ENCODE measurements around the gene NMNAT2.

Gene NMNAT2

DNA sequence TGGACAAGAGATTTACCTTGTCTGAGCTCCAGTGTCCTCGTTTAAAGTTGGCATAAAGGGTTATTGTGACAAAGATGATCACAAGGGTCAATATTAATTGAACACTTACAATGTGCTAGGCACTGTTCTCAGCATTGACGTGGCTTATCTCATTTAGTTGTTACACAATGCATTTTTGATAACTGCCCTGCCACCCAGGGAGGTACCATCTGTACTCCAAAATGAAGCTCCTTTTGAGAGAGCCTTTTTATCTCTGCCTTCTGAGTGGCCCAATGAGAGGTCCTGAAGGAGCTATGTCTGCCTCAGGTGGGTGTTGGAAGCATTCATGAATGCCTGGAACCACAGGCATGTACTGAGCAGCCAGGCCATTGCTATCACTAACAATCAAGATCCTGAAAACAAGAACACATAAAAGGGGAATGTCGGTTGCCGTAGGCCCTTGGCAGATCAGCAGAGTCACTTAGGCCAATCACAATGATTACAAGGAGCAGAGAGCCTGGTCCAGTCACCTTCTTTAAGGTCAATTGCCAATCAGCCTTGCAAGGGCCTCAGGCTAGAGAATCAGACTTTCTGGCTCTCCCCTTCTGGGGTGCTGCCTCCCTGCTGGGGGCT, 78.5 kb downstream of the NMNAT2 start:
- CTCF ChIA-PET: no interaction called here
- POLR2A ChIA-PET: no interaction called here
- no peak for TF ChIP-seq CTCF (IDR thresholded peaks at IDR 0.05; ENCODE audit: insufficient read depth, low read length, missing control alignments)
- DNase-seq (ENCODE audit: low read depth, low spot score): no peak
- H3K4me3 ChIP-seq (ENCODE audit: low read depth, low read length): no peak overlapping the region

GRCh38 chr1:183331091-183331742, 87.0 kb downstream of the NMNAT2 start:
- ChIA-PET CTCF (interaction anchor here (1.7 kb wide), 1 partner anchor 13 kb away, joined by 6 read pairs; no protein-coding TSS in a partner anchor), POLR2A (no interaction called here)
- H3K4me3 ChIP-seq (ENCODE audit: low read depth, low read length): no peak overlapping the region
- no peak for TF ChIP-seq CTCF (IDR thresholded peaks at IDR 0.05; ENCODE audit: insufficient read depth, low read length, missing control alignments)
- no peak for DNase-seq (ENCODE audit: low read depth, low spot score)

- CTCF ChIA-PET: no interaction called here
- POLR2A ChIA-PET: no interaction called here
- DNase-seq (ENCODE audit: low read depth, low spot score): no peak
These were observed 87.8 kb downstream of the NMNAT2 start for GRCh38 chr1:183330335-183330734.

GRCh38 chr1:183328371-183328770, 89.8 kb downstream of the NMNAT2 start:
- ChIA-PET POLR2A (no interaction called here), CTCF (no interaction called here)
- DNase-seq (ENCODE audit: low read depth, low spot score): no peak
- TF ChIP-seq CTCF (IDR thresholded peaks at IDR 0.05; ENCODE audit: insufficient read depth, low read length, missing control alignments): no peak
- no peak overlapping the region for H3K4me3 ChIP-seq (ENCODE audit: low read depth, low read length)

More at GRCh38 chr1:183330335-183330734, 87.8 kb downstream of the NMNAT2 start:
- no peak for TF ChIP-seq CTCF (IDR thresholded peaks at IDR 0.05; ENCODE audit: insufficient read depth, low read length, missing control alignments)
- no peak overlapping the region for H3K4me3 ChIP-seq (ENCODE audit: low read depth, low read length)

- DNase-seq (ENCODE audit: low read depth, low spot score): no peak
- POLR2A ChIA-PET: no interaction called here
- CTCF ChIA-PET: interaction anchor here (1.1 kb wide), 1 partner anchor 9 kb away, joined by 3 read pairs; no protein-coding TSS in a partner anchor
These were observed 90.5 kb downstream of the NMNAT2 start for GRCh38 chr1:183327434-183328290.

More at GRCh38 chr1:183327434-183328290, 90.5 kb downstream of the NMNAT2 start:
- H3K4me3 ChIP-seq (ENCODE audit: low read depth, low read length): no peak overlapping the region
- no peak for TF ChIP-seq CTCF (IDR thresholded peaks at IDR 0.05; ENCODE audit: insufficient read depth, low read length, missing control alignments)

All from AG04449 (cell line).